IPS DF 4.7 (cell line): Measurements from ENCODE around the gene CSMD2.

Experiments
- DNase-seq: peaks from one replicate; pipeline ENCODE4 v3.0.0-alpha.2; 2013; ENCODE audit warnings: low spot score; ENCODE audit errors: extremely low read depth

The CSMD2 gene

DNA sequence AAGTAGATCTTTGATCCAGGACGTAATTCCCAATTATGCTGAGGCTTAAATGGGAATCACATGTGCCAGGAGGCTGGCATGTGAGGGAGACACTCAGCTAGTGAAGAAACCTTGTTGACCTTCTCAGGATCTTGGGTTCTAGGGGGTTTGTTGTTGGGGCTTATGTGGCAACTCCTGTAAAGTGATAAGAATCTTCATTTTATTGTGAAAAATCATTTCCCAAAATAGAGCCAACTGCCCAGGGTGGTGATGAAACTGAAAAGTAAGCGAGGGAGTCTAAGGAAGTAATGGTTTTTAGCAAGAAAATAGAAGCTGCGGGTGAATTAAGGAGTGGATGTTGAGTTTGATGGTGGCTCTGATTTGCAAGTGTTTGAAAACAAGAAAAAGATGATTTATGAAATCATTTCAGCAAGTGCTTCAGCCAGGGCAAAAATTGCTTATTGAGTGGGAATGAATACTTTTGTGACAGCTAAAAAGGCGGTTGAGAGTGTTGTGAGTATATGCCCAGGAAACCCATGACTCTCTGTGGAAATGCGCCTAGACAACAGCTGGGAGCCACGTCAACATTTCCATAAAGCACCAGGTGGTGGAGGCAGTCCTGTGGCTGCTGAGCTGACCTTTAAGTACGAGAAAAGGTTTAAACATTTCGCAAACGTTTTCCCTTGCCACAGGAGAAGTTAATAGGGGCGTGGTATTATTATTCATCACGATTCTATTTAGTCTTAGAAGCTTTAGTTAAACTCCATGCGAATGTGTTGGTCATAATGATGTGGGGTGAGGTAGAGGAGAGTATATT is 198.5 kb downstream of the CSMD2 start:
- no peak for DNase-seq

DNA sequence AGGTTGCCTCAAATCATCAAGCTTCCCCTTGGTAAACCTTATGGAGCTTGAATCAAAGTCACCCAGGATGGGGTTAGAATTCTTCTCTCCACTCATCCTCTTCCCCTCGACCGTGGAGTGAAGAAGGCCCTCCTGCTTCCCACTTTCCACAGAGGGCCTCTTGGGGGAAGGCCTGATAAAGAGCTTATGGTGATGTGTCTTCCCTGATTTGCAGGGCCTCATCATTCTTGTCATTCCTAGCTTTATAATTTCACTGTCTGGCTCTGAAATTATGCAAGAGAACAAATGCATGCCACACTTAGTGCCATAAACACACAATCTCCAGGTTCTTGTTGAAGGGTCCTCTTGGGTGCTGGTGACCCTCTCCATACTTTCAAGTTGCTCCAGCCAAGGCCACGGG is 199.9 kb downstream of the CSMD2 start:
- DNase-seq, result no peak

GRCh38 chr1:33962061-33962460 is 203.0 kb downstream of the CSMD2 start:
- DNase-seq, result no peak

- DNase-seq, result no peak
These were observed 204.7 kb downstream of the CSMD2 start for GRCh38 chr1:33960188-33960895.

- no peak for DNase-seq
These were observed 207.2 kb downstream of the CSMD2 start for GRCh38 chr1:33957854-33958253.

DNA sequence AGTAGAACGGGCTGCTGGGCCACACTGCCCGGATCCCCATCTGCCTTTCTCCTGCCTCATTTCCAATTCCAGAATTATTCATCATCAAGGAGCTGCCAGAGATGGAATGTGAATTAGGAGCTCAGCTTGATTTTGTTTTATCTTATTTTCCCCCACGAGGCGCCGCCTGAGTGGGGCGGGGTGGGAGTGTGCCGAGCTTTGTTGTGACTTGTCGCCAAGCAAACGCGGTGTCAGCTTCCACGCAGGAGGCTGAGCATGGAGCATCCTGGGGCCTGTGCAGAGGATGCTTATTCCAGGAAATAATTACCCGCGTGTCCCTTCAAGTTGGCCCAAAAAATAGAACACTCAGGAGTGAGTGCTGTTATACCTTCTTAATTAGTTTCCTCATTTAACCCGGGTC is 209.9 kb downstream of the CSMD2 start:
- DNase-seq, result no peak

GRCh38 chr1:33949570-33949969 is 215.5 kb downstream of the CSMD2 start:
- DNase-seq, result no peak

- DNase-seq, result no peak
These were observed 216.7 kb downstream of the CSMD2 start for GRCh38 chr1:33948291-33948690.

DNA sequence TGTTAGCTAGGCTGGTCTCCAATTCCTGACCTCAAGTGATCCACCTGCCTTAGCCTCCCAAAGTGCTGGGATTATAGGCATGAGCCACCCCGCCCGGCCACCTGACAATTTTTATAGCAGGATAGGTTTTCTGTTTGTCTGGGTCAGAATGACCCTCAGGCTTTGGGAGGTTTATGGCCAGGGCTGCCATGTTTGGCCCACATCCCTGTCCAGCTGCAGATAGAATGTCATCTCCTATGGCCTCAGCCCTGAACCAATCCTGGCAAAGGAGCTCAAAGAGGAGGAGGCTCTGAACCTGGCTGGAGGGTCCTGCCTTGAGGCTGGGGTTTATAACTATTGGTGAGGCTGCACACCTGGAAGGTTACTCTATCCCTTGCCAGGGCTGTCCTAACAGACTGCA is 218.2 kb downstream of the CSMD2 start:
- no peak for DNase-seq

DNA sequence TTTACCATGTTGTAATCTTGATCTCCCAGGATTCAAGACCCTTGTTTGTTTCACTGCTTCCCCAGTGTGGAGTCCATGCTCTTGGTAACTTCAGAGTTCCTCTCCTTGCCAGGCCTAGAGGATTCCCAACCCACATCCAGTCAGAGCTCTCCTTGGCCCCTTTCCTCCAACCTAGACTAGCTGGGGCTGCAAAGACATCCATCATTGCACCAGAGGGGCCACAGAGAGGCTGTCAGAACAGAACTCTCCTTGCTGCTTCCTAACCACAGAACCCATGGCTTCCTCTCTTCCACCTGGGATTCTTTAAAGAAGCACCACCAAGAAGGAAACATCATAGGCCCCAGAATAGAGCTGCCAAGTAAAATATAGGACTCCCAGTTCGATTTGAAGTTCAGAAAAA is 220.2 kb downstream of the CSMD2 start:
- no peak for DNase-seq

DNA sequence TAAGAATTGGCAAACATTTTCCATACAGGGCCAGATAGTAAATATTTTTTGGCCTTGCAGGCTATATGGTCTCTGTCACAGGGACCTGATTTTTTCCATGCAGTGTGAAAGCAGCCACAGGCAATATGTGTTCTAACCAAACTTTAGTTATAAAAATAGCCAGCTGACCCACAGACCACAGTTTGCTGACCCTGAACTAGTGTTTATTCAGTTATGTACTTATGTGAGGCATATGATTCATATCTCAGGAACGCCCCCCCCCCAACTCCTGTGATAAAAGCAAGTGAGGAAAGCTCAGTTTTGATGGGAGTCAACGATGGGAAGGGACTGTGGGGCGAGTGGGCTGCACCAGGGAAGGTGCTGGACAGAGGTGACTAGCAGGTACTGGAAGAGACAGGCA is 221.1 kb downstream of the CSMD2 start:
- no peak for DNase-seq

GRCh38 chr1:33932871-33933270 is 232.2 kb downstream of the CSMD2 start:
- no peak for DNase-seq

- DNase-seq, result no peak
These were observed 233.9 kb downstream of the CSMD2 start for GRCh38 chr1:33931111-33931475.

DNA sequence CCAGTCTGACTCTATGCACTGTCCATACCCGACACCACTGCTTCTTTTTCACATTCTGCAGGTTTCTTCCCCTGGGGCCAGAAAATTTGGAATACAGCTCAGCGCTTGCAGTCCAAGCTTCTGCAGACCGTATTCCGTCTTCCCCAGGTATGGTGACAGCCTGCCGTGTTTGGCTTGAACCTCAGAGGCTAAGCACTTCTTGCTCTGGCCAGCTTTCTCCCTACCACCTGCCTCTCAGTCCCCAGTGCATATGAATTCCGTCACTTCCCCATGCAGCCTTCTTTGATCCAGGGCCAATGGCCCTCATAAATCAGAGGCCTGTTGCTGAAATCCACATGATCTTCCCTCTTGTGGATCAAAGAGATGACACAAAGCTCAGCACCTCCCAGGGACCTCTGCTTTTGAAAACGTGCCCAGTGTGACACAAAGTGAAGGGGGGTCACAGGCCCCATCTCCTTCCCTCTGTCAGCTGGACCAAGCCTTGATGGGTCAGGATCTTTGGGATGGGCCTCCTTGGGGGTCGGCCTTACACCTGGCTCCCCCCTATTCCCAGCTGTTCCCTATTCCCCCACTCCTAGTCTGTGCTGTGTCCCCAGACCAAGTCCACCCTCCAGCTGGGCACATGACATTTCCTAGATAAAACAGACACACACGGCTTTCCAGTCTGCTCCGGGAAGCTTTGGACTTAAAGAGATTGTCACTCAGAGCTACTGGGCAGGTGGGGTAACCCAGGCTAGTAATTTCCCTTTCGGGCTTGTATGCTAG is 234.5 kb downstream of the CSMD2 start:
- DNase-seq, result no peak

DNA sequence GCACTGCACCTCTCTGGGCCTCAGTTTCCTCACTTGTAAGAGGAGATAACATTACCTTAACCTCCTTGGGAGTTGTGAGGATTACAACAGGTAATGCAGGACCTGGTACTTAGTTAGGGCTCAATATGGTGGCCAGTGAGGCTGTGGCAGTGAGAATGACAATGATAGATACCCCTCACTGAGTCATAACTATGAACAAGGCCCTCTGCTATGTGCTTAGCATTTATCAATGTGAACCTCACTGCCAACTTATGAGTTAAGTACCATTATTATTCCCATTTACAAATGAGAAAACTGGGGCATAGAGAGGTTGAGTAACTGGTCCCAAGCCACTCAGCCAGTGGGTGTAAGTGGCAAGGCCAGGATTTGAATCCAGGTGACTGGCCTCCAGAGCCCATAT is 236.8 kb downstream of the CSMD2 start:
- DNase-seq, result no peak

DNA sequence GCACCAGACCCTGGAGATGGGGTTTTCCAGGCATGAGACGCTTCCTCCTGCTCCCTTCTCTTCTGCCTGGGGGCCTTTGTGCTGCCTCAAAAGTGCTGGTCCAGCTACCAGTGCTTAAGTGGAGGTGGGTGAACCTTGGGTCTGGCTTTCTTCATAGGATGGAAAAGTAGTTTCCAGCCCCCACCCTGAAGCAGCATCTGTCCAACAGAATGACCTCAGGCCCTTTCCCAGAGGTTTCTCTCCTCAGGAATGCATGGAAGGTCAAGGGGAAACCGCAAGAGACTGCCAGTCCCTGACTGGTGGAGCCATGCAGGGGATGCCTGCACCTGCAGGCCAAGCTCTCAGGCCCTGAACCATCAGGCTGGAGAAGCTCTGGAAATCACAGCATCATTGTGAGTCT is 237.3 kb downstream of the CSMD2 start:
- no peak for DNase-seq

DNA sequence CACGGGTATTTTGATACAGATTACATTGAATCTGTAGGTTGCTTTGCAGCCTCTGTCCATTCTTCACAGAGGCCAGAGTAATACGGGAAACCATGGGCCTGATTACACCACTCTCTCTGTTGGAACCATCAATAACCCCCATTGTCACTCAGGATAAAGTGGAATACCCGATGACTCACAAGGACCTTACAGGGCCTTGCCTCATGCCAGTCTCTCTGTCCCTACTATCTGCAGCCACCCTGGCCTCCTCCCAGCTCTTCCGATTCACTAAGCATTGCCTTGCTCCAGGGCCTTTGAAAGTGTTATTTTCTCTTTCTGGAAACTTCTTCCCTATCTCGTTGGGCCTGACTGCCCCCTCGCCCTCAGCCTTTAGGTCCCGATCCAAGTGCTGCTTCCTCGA is 239.4 kb downstream of the CSMD2 start:
- DNase-seq, result no peak

DNA sequence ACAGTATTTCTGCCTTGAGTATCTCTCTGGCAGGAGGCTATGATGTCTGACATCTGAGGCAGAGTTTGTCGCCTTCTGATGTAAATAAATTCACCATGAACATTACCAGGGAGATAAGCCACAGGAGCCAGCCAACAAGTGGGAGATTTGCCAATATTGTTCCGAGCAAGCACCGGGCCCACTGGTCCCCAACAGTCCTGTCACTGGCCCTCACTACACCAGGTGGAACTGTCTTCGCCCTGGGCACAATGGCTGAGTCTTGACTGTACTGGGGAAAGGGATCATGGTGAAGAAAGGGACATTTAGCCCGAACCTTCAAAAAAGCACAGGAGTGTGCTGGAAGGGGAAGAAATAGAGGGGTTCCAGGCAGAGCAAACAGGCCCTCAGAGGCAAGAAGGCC is 243.7 kb downstream of the CSMD2 start:
- no peak for DNase-seq

DNA sequence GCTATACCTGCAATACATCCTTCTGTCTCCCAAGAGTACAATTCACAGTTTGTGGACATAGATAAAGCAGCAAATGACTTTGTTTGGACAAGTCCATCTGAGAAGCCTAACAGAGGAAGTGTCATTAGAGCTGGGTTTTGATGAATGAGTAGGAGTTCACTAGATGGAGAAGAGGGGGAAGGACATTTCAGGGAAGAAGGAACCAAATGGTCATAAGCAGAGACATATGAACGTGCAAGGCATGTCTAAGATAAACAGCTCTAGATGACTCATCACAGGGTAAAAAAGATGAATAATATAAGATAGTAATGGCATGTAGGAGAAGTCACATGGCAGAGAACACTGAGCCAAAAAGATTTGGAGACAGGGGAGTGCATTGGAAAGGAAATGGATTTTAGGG is 246.7 kb downstream of the CSMD2 start:
- no peak for DNase-seq

- no peak for DNase-seq
These were observed 248.2 kb downstream of the CSMD2 start for GRCh38 chr1:33916786-33917185.

GRCh38 chr1:33914531-33914930 is 250.5 kb downstream of the CSMD2 start:
- DNase-seq, result no peak

GRCh38 chr1:33908324-33908956 is 256.6 kb downstream of the CSMD2 start:
- DNase-seq, result no peak
